GM21717 (cell line): Measurements from ENCODE around the gene BST1.
"Not testable (repeated sequence)": the region's sequence is repeated elsewhere in the genome, so short reads cannot be mapped to it uniquely, and the experiment has no call there.

Experiments used
- ATAC-seq: cut with Tn5 transposase; IDR thresholded peaks from one replicate; pipeline ENCODE4 v1.9.1; 2021; ENCODE audit warnings: mild to moderate bottlenecking, moderate library complexity; ENCODE audit not compliant: unreplicated experiment

The BST1 gene

GRCh38 chr4:15742637-15743036 lies 39.8 kb downstream of the BST1 start:
- no peak for ATAC-seq

GRCh38 chr4:15744016-15744545 lies 41.2 kb downstream of the BST1 start:
- ATAC-seq: no peak

- ATAC-seq: no peak
Observed at GRCh38 chr4:15746110-15746509, 43.2 kb downstream of the BST1 start.

- no peak for ATAC-seq
Observed at GRCh38 chr4:15749001-15749400, 46.1 kb downstream of the BST1 start.

GRCh38 chr4:15751153-15751552 lies 48.3 kb downstream of the BST1 start:
- no peak for ATAC-seq

DNA sequence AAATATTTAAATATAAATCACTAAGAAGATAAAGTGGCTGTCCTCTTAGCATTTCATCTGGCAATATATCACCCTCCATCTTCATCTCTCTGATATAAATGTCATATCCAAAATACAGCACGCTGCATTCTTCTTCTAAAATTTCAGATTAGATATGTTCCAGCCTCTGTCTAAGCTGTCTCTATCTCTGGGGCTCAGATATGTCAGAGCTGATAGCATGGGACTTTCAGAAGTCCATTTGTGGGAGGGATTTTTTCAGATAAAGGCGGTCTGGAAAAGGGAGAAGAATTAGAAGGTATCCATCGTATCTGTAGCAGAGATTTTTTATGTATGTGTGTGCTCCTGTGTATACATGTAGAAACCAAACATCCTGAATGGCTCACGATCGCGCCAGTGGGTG lies 50.2 kb downstream of the BST1 start:
- ATAC-seq: no peak

- no peak for ATAC-seq
Observed at GRCh38 chr4:15753786-15754185, 50.9 kb downstream of the BST1 start.

DNA sequence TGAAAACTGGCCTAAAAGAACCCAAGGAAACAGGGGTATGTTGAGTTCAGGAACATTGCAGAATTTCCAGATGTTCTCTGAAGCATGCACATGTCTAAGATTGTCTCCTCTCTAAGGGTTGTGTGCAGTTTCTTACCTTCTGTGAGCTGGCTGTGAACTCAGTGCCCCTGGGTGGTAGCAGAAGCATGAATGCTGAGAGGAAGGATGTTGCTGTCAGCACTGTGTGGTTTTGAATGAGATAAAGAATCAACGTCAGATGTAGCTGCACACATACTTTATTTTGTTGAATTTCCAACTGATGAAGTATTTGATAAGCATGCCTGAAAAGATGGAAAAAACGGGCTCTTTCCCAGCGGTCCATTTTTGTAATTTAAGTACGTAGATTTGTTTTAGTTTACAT lies 51.5 kb downstream of the BST1 start:
- no peak for ATAC-seq

GRCh38 chr4:15755321-15756155 lies 52.7 kb downstream of the BST1 start:
- ATAC-seq: peak; percentile 18

DNA sequence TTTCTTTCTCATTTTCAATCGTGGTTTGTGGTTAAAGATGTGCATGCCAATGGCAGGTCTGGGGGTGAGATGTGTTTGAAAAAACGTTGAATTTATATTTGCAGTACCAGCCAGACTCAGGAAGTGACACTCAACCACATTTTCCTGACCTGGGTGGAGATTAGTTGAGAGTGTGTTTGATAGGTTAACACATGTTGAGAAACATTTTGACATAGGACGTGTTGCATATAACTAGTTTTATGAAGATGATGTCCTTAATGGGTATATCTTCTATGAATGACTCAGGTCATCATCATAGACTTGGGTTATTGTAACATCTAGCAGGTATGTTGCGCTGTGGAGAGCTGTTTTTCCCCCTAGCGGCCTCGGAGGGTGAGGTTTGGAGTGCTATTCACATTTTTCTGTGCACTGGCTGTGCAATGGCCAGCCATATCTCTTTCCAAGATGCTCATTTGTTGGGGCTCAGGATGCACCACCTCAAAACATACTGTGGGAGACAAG lies 53.5 kb downstream of the BST1 start:
- ATAC-seq: peak; percentile 84

DNA sequence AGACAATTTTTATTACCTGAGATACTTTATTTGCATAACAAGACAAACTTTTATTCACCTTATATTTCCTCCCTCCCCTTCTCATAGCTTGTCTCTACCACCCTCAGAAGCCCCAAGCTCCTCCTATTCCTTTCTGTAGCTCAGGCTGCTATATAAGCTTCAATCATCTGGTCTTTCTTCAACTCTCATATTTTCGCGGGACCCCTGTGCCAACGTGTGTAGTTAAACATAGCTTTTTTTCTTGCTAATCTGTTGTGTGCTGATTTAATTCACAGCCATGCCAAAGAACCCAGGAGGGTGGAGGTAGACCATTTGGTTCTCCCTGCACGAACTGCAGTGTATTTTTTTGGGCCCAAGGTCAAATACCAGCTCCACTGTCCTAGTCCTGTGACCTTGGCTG lies 54.2 kb downstream of the BST1 start:
- ATAC-seq: no peak

DNA sequence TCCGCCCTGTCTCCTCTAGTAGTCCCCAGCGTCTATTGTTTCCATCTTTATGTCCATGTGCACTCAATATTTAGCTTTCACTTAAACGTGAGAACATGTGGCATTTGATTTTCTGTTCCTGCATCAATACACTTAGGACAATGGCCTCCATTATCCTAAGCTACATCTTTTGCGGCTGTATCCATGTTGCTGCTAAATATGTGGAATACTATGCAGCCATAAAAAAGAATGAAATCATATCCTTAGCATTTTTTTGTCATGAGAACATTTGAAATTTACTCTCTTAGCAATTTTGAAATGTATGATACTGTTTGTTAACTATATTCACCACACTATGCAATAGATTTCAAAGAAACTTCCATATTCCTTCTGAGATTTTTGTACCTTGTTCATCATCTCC lies 55.4 kb downstream of the BST1 start:
- ATAC-seq: no peak

DNA sequence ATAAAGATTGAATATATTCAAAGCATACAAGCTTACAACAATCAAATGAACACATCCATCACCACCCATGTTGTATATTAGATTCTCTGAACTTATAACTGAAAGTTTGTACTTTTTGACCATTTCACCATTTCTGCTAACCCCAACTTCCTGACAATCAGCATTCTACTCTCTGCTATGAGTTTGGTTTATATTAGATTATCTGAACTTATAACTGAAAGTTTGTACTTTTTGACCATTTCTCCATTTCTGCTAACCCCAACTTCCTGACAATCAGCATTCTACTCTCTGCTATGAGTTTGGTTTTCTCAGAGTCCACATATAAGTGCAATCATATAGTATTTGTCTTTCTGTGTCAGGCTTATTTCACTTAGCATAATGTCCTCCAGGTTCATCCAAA lies 59.6 kb downstream of the BST1 start:
- not testable (repeated sequence) for ATAC-seq

GRCh38 chr4:15765391-15765790 lies 62.5 kb downstream of the BST1 start:
- no peak for ATAC-seq

DNA sequence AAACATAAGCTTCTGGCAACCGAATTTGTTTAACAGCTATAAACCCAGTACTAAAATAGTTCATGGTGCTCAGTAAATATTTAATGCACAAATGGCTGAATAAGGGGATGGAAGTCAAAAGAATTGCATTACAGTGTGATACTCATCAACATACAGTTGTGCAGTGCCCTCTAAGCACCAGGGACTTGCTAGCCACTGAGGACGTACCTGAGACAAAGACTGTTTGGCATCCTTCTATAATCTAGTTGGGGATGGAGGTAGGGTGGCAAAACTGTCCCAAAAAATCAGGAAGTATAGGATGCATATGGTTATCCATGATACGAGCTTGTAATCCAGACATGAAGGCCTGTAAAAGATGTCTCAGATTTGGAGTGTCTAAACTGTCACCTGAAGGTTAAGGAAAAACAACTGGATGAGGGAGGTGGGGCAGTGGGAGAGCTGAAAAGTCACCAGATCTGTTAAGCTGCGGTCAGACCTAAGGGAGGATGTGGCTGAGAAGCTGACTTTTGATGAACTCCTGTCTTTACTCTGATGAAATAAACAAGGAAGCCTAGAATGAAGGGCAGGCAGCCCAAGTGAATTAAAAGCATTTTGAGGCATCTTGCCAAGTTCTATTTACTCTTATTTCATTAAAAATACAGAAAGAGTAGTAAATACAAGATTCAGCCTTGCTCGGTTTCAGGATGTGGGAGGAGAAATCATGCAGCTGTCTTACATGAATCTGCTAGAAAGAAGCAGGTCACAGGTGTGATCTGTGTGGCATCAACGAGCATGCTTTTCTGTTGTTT lies 63.2 kb downstream of the BST1 start:
- ATAC-seq: peak; percentile 67

GRCh38 chr4:15766821-15767220 lies 64.0 kb downstream of the BST1 start:
- no peak for ATAC-seq

DNA sequence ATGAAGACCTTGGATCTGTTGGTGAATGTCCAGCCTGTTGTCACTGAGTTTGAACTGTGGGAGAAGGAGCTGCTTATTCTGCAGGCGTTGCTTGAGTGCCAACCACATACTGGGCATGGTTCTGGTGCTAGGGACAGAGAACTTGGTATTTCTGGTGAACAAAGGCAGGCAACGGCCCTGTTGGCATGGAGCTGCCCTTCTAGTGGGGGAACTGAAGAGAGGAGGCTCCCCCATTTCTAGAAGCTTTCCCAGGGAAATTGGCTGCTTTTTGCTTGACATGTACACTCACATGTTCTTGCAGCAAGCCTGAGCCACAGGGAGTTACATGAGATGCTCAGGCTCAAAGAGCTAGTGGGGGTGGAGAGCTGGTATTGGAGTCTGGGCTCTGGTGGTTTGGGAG lies 66.3 kb downstream of the BST1 start:
- no peak for ATAC-seq

- peak; percentile 78 for ATAC-seq
Observed at GRCh38 chr4:15771216-15772058, 68.6 kb downstream of the BST1 start.

DNA sequence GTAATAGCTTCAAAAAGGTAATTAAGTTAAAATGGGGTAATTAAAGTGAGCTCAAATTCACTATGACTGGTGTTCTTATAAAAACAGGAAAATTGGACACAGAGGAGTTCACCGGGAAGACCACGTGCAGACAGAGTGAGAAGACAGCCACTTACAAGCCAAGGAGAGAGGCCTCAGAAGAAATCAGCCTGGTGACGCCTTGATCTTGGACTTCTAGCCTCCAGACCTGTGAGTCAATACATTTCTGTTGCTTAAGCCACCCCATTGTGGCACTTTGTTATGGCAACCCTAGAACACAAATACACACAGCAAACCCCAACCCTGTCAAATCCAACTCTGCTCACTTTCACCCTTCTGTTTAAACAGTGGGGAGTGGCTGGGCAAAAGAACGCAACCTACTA lies 71.2 kb downstream of the BST1 start:
- ATAC-seq: no peak

GRCh38 chr4:15776871-15777648 lies 74.2 kb downstream of the BST1 start:
- ATAC-seq: no peak
